ENCODE results near the gene GFAP.

Gene GFAP

DNA sequence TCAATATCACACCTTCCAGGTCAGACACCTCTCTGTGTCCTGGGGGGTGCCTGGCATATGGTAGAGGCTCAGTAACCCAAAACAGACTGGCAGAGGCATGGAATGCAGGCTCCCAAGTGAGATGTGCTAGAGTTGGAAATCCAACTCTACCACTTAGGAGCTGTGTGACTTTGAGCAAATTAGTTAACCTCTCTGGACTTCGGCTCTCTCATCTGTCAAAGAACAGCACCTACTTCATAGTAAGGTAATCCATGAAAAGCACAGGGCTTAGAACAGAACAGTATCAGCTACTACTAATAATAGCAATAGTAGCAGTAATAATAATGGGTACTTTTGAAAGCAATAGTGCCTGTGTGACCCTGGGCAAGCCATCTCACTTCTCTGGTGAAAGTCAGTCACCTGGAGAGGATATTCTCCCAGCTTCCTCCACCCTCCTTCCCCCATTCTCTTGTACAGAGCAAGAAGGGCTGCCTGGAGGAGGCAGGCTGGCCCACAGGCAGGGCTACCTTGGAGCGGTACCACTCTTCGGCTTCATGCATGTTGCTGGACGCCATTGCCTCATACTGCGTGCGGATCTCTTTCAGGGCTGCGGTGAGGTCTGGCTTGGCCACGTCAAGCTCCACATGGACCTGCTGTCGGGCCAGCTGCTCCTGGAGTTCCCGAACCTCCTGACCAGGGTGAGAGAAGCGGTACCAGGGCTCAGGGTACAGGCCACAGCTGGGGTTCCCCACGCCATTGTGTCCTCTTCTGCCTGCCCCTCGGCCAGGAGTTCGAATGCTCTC is 2.3 kb downstream of the GFAP start:
- DNase-seq, result no peak

- DNase-seq, result peak; percentile 43 to 46
Observed at GRCh38 chr17:44911133-44912001, 3.9 kb downstream of the GFAP start.

GRCh38 chr17:44910231-44911106 is 4.8 kb downstream of the GFAP start:
- DNase-seq, result no peak

GRCh38 chr17:44909681-44910144 is 5.6 kb downstream of the GFAP start:
- DNase-seq, result no peak

GRCh38 chr17:44908761-44909326 is 6.5 kb downstream of the GFAP start:
- no peak for DNase-seq

- no peak for DNase-seq
Observed at GRCh38 chr17:44907729-44908470, 7.4 kb downstream of the GFAP start.

- no peak for DNase-seq
Observed at GRCh38 chr17:44906763-44907728, 8.3 kb downstream of the GFAP start.

GRCh38 chr17:44906010-44906646 is 9.2 kb downstream of the GFAP start:
- DNase-seq, result peak in 1 of 2 experiments; percentile 29

DNA sequence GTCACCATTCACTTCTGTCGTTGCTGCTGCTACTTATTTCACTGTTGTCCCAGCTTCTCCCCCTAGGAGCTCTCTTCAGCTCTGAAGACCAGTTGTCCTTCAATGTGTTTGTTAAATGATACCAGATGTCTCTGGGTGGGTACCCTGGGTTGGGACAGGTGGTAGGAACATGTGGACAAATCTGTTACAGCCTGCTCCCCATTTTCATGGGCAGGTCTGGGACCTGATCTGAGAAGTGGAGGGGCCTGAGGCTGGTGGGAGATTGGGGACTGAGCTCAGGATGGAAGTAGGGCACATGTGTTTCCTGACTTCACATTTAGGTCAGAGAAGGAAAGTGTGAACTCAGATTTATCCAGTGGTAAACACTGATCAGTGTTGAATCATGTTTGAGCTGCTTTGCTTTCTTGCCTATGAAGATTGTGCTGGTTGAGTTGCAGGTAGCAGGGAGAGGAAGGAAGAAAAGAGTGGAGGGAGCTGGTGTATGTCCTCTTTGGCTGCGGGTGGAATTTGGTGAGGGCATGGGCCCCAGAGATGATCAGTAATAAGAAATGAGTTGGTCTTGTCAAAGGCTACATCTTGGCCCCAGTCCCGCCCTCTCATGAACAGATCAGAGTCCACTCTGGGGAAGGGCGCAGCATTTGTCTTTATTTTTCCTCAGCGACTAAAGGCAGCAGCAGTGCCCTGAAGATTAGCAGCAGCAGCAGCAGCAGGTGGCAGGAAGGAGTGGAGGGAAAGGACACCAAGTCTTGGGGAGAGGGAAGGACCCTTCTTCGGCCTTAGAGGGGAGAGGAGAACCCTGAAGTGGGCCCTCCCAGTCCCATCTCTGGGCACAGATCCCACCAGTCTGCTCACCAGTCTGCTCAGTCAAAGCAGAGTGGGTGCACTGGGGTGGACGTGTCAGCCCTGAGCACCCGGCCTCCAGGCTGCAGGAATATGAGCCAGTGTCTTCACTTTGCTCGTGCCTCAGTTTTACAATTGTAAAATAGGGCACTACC is 10.0 kb downstream of the GFAP start:
- DNase-seq, result no peak

DNA sequence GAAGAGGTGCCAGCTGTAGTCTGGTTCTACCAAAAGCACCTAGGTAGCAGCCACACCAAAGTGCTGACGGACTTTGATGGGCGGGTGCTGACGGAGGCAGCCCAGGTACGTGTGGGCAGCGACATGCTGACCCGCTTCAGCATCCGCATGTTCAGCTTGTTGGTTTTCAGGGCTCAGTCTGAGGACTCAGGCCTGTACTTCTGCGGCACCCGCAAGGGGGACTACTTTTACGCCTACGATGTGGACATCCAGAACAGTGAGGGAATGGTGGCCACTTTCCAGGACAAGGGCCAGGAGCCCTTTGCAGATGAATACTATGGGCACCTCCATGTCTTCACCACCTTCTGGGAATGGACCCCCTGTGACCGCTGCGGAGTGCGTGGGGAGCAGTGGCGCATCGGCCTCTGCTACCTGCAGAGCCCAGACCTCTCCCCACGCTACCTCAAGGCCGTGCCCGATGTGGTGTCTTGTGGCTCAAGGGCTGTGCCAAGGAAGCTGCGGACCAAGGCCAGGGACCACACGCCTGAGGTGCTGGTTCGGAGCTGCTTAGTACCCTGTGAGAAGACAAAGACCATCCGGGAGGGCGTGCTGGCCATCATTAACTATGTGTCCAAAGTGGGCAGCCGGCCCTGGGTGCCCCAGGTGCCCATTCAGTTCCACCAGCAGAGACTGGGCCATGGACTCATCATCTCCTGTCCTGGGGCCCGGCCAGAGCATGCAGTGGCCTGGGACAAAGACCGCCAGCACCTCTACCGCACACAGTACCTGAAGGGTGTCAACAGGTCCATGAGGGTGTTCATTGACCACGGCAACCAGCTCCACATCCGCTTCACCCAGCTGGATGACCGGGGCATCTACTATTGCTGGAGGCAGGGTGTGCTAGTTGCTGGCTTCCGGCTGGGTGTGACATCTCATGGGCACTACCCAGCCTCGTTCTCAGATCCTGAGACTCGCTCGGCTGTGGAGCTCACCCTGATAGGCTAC is 11.0 kb downstream of the GFAP start:
- no peak for DNase-seq

GRCh38 chr17:44903012-44903685 is 12.2 kb downstream of the GFAP start:
- DNase-seq, result no peak

DNA sequence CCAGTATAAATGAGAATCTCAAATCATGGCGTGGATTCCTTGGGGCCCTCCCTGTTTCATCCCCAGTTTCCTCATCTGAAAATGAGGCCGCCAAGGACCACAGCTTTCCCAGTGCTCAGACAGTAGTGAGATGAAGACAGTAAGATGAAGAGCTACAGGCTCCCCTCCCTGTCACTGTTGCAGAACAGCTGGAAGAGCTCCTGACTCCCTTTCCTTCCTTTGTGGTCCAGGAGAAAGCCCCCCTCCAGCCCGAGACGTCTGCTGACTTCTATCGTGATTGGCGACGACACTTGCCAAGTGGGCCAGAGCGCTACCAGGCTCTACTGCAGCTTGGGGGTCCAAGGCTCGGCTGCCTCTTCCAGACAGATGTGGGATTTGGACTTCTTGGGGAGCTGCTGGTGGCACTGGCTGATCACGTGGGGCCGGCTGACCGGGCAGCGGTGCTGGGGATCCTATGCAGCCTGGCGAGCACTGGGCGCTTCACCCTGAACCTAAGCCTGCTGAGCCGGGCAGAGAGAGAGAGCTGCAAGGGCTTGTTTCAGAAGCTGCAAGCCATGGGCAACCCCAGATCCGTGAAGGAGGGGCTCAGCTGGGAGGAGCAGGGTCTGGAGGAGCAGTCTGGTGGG is 13.1 kb downstream of the GFAP start:
- DNase-seq, result no peak

DNA sequence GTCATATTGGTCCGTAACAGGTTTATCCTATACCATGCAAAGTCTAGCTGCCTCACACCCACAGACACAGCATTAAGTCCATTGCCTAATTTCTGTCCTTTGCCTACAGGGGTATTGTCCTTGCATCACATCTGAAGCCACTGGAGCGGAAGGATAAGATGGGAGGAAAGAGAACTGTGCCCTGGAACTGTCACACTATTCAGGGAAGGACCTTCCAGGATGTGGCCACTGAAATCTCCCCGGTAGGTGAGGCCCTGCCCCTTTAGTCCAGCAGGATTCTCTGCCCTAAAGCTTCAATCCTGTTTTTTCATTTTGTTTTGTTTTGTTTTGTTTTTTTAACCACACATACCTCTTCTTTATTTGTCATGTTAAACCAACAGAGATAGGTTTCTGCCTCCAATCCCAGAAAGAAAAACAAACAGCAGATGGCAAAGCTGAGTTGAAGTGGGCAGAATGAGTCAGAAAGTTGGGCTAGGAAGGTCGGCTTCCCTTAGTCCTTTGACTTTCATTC is 13.8 kb downstream of the GFAP start:
- peak; percentile 93 for DNase-seq

DNA sequence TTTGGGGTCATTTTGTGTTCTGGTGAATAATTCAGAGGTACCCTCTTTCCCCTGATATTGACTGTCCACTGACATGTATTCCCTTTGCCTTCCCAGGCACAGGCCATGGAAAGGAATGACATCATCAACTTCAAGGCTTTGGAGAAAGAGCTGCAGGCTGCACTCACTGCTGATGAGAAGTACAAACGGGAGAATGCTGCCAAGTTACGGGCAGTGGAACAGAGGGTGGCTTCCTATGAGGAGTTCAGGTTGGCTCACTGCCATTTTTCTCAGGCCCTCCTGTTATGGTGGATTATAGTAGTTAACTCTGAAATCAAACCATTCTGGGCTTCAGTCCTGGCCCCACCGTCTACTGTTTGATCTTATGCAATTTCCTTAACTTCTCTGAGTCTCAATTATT is 14.4 kb downstream of the GFAP start:
- DNase-seq, result peak; percentile 89 to 93

GRCh38 chr17:44899074-44899782 is 16.1 kb downstream of the GFAP start, which contains the start of gene EFTUD2:
Gene EFTUD2 (minus strand): TSS chr17:44899445. CDS start chr17:44894521, 4,924 bp downstream.
- DNase-seq, result peak; percentile 85 to 96

Measured in AML-193 (cell line).